Thyroid gland (tissue), 4 donors: ENCODE data around the gene SSTR4.

Source experiments
- CTCF ChIP-seq, 6 experiments: fragments of 200-600 bp in 3 of 6; fragments of 450-650 bp in 3 of 6; sonication (generic) in 3 of 6; IDR thresholded peaks; one replicate each; pipeline ENCODE4 v1.5.1; 2016 to 2019; ENCODE audit warnings: antibody characterized with exemption in 6 of 6, mild to moderate bottlenecking in 2 of 6, inconsistent platforms in 1 of 6, moderate library complexity in 1 of 6
- POLR2A ChIP-seq, 2 donors: fragments of 450-650 bp; IDR thresholded peaks; one replicate each; pipeline ENCODE4 v1.6.1; 2017; ENCODE audit warnings: antibody characterized with exemption in 2 of 2, mild to moderate bottlenecking in 2 of 2, moderate library complexity in 1 of 2

- no peak for TF ChIP-seq POLR2A (IDR thresholded peaks at IDR 0.05)
- TF ChIP-seq CTCF (IDR thresholded peaks at IDR 0.05): no peak
Observed at GRCh38 chr20:23017516-23017915, 17.6 kb upstream of the SSTR4 start.
